HFFc6 (cell line): ENCODE results near the gene TMEM121. TPM values are rescaled to one million over a fixed set of nuclear protein-coding genes. Genes with fewer than 3 reads are reported as not detected.

ENCODE experiments used
- DNase-seq: peaks from one replicate; pipeline ENCODE4 v3.0.0-alpha.2; 2018
- H3K27ac Mint-ChIP-seq: 2 replicates; pipeline ENCODE4 v1.8.0; 2020; ENCODE audit warnings: mild to moderate bottlenecking, mixed read lengths
- H3K27me3 Mint-ChIP-seq: 2 replicates; pipeline ENCODE4 v1.8.0; 2021; ENCODE audit warnings: mild to moderate bottlenecking, moderate library complexity, mixed read lengths; ENCODE audit not compliant: insufficient read depth
- H3K36me3 Mint-ChIP-seq: 2 replicates; pipeline ENCODE4 v1.8.0; 2021; ENCODE audit warnings: low read depth, mixed read lengths
- H3K4me1 Mint-ChIP-seq: 2 replicates; pipeline ENCODE4 v1.8.0; 2020; ENCODE audit warnings: low read depth, mixed read lengths
- H3K4me3 Mint-ChIP-seq: 2 replicates; pipeline ENCODE4 v1.8.0; 2020; ENCODE audit warnings: mild to moderate bottlenecking, moderate library complexity, mixed read lengths
- H3K9me3 Mint-ChIP-seq: 2 replicates; pipeline ENCODE4 v1.8.0; 2020; ENCODE audit warnings: mild to moderate bottlenecking, mixed read lengths
- total RNA-seq, 6 experiments: library from RNA; stranded (reverse); fragmentation: NEBNext Ultra II Directional; extraction: Animal tissue kit (Norgen Biotek cat#: 25700); gene quantifications; 2 replicates in 1 of 6; 3 replicates in 5 of 6; pipeline ENCODE4 v1.2.3, GENCODE V29; 2021
- TF ChIP-seq, protein P1 (sequence below): fragments of 200-600 bp; sonication (generic); IDR thresholded peaks from 2 replicates; pipeline ENCODE4 v1.5.0; 2021; ENCODE audit warnings: antibody characterized with exemption, mild to moderate bottlenecking

TMEM121 gene
- total RNA-seq, 6 experiments from 2014 or later, result 3.0 to 4.2 (median 3.4) TPM

DNA sequence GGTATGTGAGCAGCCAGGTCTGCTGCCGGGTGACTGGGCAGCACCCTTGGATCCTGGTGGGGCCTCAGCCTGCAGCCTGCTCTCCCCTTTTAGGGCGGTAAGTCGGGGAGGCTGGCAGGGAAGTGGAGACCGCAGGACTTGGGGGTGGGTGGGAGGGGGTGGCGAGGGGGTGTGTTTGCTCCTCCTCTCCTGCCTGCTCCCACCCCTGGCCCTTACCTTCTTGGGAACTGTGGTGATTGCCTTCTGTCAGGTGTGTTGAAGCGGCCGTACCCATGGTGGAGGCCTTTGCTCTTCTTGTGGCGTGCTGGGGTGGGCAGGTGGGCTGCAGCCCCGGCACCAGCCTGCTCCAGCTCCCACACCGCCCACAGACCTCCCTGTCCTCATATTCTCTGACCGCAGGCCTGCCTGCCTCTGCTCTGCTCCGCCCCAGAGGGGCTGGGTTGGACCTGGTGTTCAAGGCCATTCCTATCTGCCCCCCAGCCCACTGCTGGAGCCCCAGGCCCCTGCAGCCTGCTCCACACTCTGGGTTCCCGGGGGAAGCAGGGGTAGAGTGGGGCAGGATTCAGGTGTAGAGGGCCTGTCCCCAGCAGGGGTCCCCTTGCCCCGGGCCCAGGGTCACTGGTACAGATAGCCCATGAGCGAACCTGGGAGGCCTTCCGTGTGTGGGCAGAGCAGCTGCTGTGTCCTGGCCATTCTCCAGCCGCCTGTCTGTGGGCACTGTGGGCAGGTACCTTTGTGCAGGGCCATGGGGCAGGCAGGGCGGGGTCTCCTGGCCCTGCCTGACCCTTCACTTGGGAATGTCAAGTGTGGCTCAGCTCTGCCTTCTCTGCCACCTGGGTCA is 30.2 kb upstream of the TMEM121 start:
- Mint-ChIP-seq H3K27me3 (peaks cover 1% of the 10 kb centered on the region), H3K36me3 (no peaks in the 10 kb centered on the region), H3K4me3 (no peak overlapping the region), H3K9me3 (no peaks in the 10 kb centered on the region), H3K27ac (no peak overlapping the region), H3K4me1 (peaks cover 5% of the 10 kb centered on the region; the same call in 1 of the 2 replicates)
- DNase-seq, result no peak
- TF ChIP-seq, protein P1, sequence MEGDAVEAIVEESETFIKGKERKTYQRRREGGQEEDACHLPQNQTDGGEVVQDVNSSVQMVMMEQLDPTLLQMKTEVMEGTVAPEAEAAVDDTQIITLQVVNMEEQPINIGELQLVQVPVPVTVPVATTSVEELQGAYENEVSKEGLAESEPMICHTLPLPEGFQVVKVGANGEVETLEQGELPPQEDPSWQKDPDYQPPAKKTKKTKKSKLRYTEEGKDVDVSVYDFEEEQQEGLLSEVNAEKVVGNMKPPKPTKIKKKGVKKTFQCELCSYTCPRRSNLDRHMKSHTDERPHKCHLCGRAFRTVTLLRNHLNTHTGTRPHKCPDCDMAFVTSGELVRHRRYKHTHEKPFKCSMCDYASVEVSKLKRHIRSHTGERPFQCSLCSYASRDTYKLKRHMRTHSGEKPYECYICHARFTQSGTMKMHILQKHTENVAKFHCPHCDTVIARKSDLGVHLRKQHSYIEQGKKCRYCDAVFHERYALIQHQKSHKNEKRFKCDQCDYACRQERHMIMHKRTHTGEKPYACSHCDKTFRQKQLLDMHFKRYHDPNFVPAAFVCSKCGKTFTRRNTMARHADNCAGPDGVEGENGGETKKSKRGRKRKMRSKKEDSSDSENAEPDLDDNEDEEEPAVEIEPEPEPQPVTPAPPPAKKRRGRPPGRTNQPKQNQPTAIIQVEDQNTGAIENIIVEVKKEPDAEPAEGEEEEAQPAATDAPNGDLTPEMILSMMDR, result no peak

DNA sequence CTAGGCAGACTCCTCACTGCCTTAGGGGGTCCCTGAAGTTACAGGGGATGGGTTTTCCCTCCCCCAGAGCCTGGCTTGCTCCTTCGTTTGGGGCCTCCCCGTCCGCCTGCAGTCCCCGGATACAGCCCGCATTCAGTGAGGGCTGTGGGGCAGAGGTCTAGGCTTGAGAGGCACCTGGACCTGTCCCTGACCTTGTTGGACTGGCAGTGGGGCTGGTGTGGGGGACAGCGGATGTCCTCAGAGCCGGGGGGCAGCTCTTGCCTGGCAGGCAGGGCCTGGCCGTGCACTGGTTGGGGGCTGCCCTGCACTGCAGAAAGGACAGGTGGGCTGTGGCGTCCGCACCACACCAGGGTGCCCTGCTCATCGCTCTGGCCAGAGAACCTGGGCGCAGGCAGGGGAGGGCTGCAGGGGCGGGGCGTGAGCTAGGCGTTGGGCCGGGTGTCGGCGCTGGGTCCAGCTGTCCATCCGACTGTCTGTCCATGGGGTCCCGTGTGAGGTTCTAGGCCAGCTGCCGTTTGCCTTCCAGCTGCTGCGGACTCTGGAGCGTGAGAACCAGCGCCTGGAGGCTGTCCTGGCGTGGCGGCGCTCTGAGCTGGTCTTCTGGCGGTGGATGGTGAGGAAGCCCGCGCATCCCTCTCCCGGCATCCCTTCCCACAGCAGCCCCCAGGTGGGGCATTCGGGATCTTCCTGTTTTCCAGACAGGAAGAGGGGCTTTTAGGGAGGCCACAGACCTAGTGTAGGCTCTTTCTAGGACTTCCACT is 29.4 kb upstream of the TMEM121 start:
- TF ChIP-seq, protein P1, result no peak

DNA sequence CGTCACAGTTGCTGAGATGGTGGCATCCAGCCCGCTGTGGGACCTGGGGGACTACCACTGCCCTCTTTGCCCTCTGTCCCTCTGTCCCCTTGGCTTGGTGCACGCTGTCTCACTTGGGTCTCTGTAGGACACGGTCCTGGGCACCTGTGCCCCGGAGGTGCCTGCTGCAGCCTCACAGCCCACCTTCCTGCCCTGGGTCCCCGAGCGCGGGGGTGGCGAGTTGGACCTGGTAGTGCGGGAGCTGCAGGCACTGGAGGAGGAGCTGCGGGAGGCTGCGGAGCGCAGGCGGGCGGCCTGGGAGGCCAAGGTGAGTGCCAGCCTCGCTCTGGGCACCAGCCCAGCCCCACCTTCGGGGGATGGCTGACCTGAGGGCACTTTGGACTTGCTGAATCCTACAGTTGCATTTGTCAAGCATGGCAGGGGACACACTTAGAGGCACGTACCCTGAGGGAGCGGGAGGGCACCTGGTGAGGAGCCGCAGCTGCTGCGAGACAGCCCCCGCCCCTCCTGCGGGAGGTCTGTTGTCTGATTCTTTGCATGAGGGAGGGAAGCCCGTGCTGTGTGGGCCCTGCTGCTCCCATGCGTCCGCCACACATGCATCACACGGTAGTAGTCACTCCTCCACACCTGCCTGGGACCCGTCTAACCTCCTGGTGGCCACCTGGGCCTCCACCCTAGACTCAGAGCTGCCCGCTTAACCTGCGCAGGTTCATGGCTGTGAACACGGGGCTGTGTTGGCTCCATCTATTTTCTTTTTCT is 28.5 kb upstream of the TMEM121 start:
- Mint-ChIP-seq H3K9me3 (no peaks in the 10 kb centered on the region), H3K4me1 (no peaks in the 10 kb centered on the region), H3K4me3 (no peak overlapping the region), H3K36me3 (no peaks in the 10 kb centered on the region), H3K27ac (no peak overlapping the region), H3K27me3 (no peaks in the 10 kb centered on the region; the same call in 1 of the 2 replicates)
- no peak for DNase-seq
- TF ChIP-seq, protein P1, result no peak

More for the DNA sequence above, 29.4 kb upstream of the TMEM121 start:
- Mint-ChIP-seq H3K9me3 (no peaks in the 10 kb centered on the region), H3K4me1 (peaks cover 1% of the 10 kb centered on the region; the same call in 1 of the 2 replicates), H3K36me3 (no peaks in the 10 kb centered on the region), H3K4me3 (no peak overlapping the region), H3K27me3 (no peaks in the 10 kb centered on the region; the same call in 1 of the 2 replicates), H3K27ac (no peak overlapping the region)
- DNase-seq, result no peak

DNA sequence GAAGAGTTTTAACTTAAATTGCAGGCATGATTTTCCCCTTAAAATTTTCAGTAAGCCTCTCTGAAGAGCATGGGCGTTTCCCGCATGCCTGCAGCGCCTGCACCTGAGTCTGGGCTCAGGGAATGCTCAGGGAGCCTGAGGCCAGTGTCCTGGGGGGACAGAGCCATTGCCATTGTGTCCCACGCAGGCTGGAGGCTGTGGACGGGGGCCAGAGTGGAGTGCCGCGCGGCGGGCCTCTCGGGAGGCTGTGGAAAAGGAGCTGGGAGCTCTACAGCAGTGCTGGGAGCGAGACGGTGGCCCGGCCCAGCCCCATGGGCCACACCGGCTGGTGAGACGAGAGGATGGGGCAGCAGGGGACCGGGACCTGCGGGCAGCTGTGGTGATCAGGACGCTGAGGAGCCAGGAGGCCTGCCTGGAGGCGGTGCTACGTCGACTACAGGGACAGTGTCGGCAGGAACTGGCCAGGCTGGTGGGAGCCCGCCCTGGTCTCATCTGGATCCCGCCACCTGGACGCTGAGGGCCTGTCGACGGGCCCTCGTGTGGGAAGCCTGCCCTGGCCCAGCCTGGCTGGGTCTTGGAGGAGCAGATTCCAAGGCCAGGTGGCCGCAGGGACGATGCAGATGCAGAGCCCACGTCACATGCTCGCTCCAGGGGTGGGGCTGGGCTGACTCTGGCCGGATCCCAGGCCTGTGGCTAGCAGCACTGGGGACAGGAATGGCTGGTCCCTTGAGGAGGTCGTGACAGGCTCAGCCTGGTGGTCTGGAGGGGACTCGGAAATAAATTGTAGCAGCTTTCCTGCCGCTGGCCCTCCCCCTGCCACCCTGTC is 27.7 kb upstream of the TMEM121 start:
- Mint-ChIP-seq H3K36me3 (no peaks in the 10 kb centered on the region), H3K4me1 (no peaks in the 10 kb centered on the region), H3K27ac (no peak overlapping the region), H3K9me3 (no peaks in the 10 kb centered on the region), H3K4me3 (no peak overlapping the region), H3K27me3 (peaks cover 4% of the 10 kb centered on the region)
- DNase-seq, result no peak
- TF ChIP-seq, protein P1, result no peak
